K562 (cell line): ENCODE measurements around the gene MUC22. TPM values are rescaled to one million over a fixed set of nuclear protein-coding genes. Genes with fewer than 3 reads are reported as not detected.

ENCODE experiments used
- ATAC-seq: fragments of 200-7000 bp; cut with Tn5 transposase; 3 replicates; pipeline ENCODE4 v1.9.1; 2020; ENCODE audit warnings: moderate library complexity
- BruUV-seq: library from RNA; stranded (reverse); fragments of 400-500 nt; replicated peaks from 2 replicates; lab custom pipeline; 2021; lab: Mats Ljungman, UMichigan
- CTCF ChIA-PET: fragments of 300-600 bp; formaldehyde crosslinking; extraction: SDS; loops from one replicate; lab custom pipeline; 2021; ENCODE audit warnings: low intra/inter-chr PET ratio; lab: Yijun Ruan, JAX
- POLR2A ChIA-PET: fragments of 300-600, 350-650 bp; sonication (Branson Sonifier 250); formaldehyde crosslinking; extraction: SDS; loops from one replicate; lab custom pipeline; 2021; ENCODE audit warnings: antibody characterized with exemption, inconsistent platforms; lab: Yijun Ruan, JAX
- DNase-seq, 4 experiments: peaks; one replicate each; pipeline versions ENCODE4 v3.0.0 to v3.0.0-alpha.2; 2011 to 2018; ENCODE audit warnings: low spot score in 3 of 4, mixed read lengths in 3 of 4; ENCODE audit errors: extremely low read depth in 1 of 4
- FAIRE-seq: peaks from 2 replicates; lab custom pipeline; 2011; peaks lifted over from hg19 to GRCh38; lab: Jason Lieb, UNC
- H2AFZ ChIP-seq: 2 replicates; pipeline ENCODE4 v1.6.0; 2011; ENCODE audit warnings: low read depth, low read length, control low read depth, inconsistent platforms
- H3K27ac ChIP-seq: fragments of 200-600 bp; 3 replicates; pipeline ENCODE4 v1.8.0; 2011; ENCODE audit warnings: low read depth, mild to moderate bottlenecking, control low read depth, inconsistent platforms, low read length, moderate library complexity, mixed read lengths; ENCODE audit errors: extremely low read depth
- H3K27me3 ChIP-seq, 2 experiments: fragments of 300-600 bp in 1 of 2; 2 replicates in 1 of 2; 3 replicates in 1 of 2; pipeline versions ENCODE4 v1.6.0 to v1.8.0; 2011; ENCODE audit warnings: inconsistent platforms in 2 of 2, low read length in 2 of 2, mild to moderate bottlenecking in 1 of 2, mixed read lengths in 1 of 2, moderate library complexity in 1 of 2; ENCODE audit not compliant: control insufficient read depth in 2 of 2, insufficient read depth in 2 of 2
- H3K36me3 ChIP-seq: fragments of 300-600 bp; 3 replicates; pipeline ENCODE4 v1.8.0; 2011; ENCODE audit warnings: mild to moderate bottlenecking, low read length, inconsistent platforms; ENCODE audit not compliant: control insufficient read depth, insufficient read depth
- H3K4me1 ChIP-seq, 2 experiments: fragments of 200-600 bp in 1 of 2; replicated peaks in 1 of 2; 2 replicates in 1 of 2; 3 replicates in 1 of 2; pipeline versions ENCODE4 v1.5.1 to v1.8.0; 2011; ENCODE audit warnings: inconsistent platforms in 2 of 2, low read length in 2 of 2, mild to moderate bottlenecking in 1 of 2, mixed read lengths in 1 of 2, moderate library complexity in 1 of 2; ENCODE audit not compliant: control insufficient read depth in 2 of 2, insufficient read depth in 2 of 2
- H3K4me2 ChIP-seq: 2 replicates; pipeline ENCODE4 v1.6.1; 2011; ENCODE audit warnings: low read length, control low read depth, inconsistent platforms, mixed read lengths; ENCODE audit not compliant: insufficient read depth
- H3K4me3 ChIP-seq: fragments of 200-600 bp; sonication (generic), shearing (Covaris generic); 2 replicates; pipeline ENCODE4 v1.5.1; 2016; ENCODE audit warnings: control low read depth, inconsistent platforms
- H3K79me2 ChIP-seq: fragments of 200-600 bp; 3 replicates; pipeline ENCODE4 v1.8.0; 2011; ENCODE audit warnings: low read length, inconsistent platforms; ENCODE audit not compliant: control insufficient read depth, insufficient read depth
- H3K9ac ChIP-seq, 2 experiments: 2 replicates each; pipeline versions ENCODE4 v1.6.0 to v1.6.1; 2011; ENCODE audit warnings: low read depth in 2 of 2, low read length in 2 of 2, control low read depth in 1 of 2, inconsistent platforms in 1 of 2, mild to moderate bottlenecking in 1 of 2, mixed read lengths in 1 of 2; ENCODE audit not compliant: insufficient read depth in 1 of 2
- H3K9me1 ChIP-seq: one replicate; pipeline ENCODE4 v1.6.0; 2011; ENCODE audit warnings: inconsistent platforms, mild to moderate bottlenecking, low read length, moderate library complexity; ENCODE audit not compliant: control insufficient read depth, insufficient read depth
- H3K9me3 ChIP-seq: replicated peaks from 2 replicates; pipeline ENCODE4 v1.5.1; 2011; ENCODE audit warnings: low read depth, low read length, inconsistent platforms; ENCODE audit not compliant: control insufficient read depth, insufficient read depth
- H4K20me1 ChIP-seq: replicated peaks from 2 replicates; pipeline ENCODE4 v1.6.1; 2011; ENCODE audit warnings: low read length, inconsistent platforms, mixed read lengths; ENCODE audit not compliant: control insufficient read depth, insufficient read depth
- JUN ChIP-seq, 2 experiments: sonication (generic) in 1 of 2; formaldehyde crosslinking in 1 of 2; IDR thresholded peaks; 2 replicates each; pipeline versions ENCODE4 v1.6.1 to v1.8.0; 2012 to 2022; ENCODE audit warnings: borderline replicate concordance in 2 of 2, mild to moderate bottlenecking in 2 of 2, improper control_type of control experiment in 1 of 2, low read depth in 1 of 2, low read length in 1 of 2, missing genetic modification reagents in 1 of 2
- SPI1 ChIP-seq: IDR thresholded peaks from 2 replicates; pipeline ENCODE4 v1.6.1; 2011; ENCODE audit warnings: low read depth, low read length, control low read depth, borderline replicate concordance
- ZNF639 ChIP-seq, 2 experiments: fragments of 200-800 bp in 1 of 2; sonication (Bioruptor generic) in 1 of 2; sonication (generic) in 1 of 2; formaldehyde crosslinking in 1 of 2; IDR thresholded peaks in 1 of 2; conservative IDR thresholded peaks in 1 of 2; 2 replicates each; pipeline versions ENCODE4 v1.5.0 to v1.6.1; 2016 to 2020; ENCODE audit warnings: missing compliant biosample characterization in 1 of 2, missing genetic modification characterization in 1 of 2, missing genetic modification reagents in 1 of 2
- WGBS: fragments of 100-300 bp; shearing (Covaris generic); methylation state at CpG from one replicate; pipeline ENCODE4 v1.1.6; 2016; ENCODE audit warnings: low coverage, mixed read lengths; ENCODE audit not compliant: insufficient coverage; ENCODE audit errors: missing lambda C conversion rate; 5-methylcytosine and 5-hydroxymethylcytosine counted together
- in situ Hi-C: fragments of 300-500 bp; cut with MboI; formaldehyde crosslinking; loops from 4 replicates; pipeline ENCODE4 v1.15.0; 2018; ENCODE audit warnings: inconsistent platforms, mixed read lengths
- intact Hi-C: fragments of 100-400 bp; cut with micrococcal nuclease; formaldehyde crosslinking; loops from 2 replicates; pipeline ENCODE4 v1.14.2; 2022
- polyA plus RNA-seq, 8 experiments: library from polyadenylated mRNA; depleted of rRNA in 4 of 8; stranded (reverse) in 5 of 8; unstranded in 3 of 8; fragments of >200 nt; fragmentation: Nextera tagmentation in 2 of 8; fragmentation: Illumina TruSeq in 1 of 8; extraction: Ambion mirVana in 2 of 8; extraction: Trizol in 1 of 8; gene quantifications; 2 replicates each; pipeline versions ENCODE4 v1.2.1 to v1.2.3, GENCODE V29; 2011 to 2014; ENCODE audit warnings: inconsistent platforms in 1 of 8, missing spikeins in 1 of 8
- total RNA-seq, 7 experiments: library from RNA; depleted of rRNA in 6 of 7; stranded (reverse); fragments of >200 nt in 6 of 7; fragmentation: Illumina TruSeq in 2 of 7; extraction: Trizol in 2 of 7; gene quantifications; 2 replicates each; pipeline versions ENCODE4 v1.2.1 to v1.2.3, GENCODE V29; 2011 to 2021; ENCODE audit warnings: low replicate concordance in 1 of 7

MUC22 gene
- total and polyA plus RNA-seq, 9 of the 15 experiments (the other 6 are each of a cell fraction or from before 2014, with no cell fraction given), result 0.01 to 0.03 TPM; not detected in 7

- no peak for TF ChIP-seq ZNF639 (CRISPR knock-in tag; conservative IDR thresholded peaks at IDR 0.05 in 1 of 2, IDR thresholded peaks at IDR 0.05 in 1 of 2)
These were observed 7.8 kb upstream of the MUC22 start (continued) for GRCh38 chr6:31002471-31002870.

- H3K79me2 ChIP-seq, result no peaks in the 10 kb centered on the region
- no TSS peak for BruUV-seq
- peaks cover 20 to 27% of the 10 kb centered on the region in 2 experiments for H3K27me3 ChIP-seq
- H3K4me3 ChIP-seq, result no peak overlapping the region
- WGBS, result 8% methylated on average over 4 of the region's 4 CpGs
- in situ Hi-C loops (no loop called here), intact Hi-C loops (no loop called here)
- no peak for ATAC-seq
- H3K27ac ChIP-seq, result no peak overlapping the region
- CTCF ChIA-PET, result no interaction called here
- no peaks in the 10 kb centered on the region for H3K36me3 ChIP-seq
- POLR2A ChIA-PET, result interaction anchor here (2.1 kb wide), 1 partner anchor 10 kb away, joined by 5 read pairs; no protein-coding TSS in a partner anchor
- FAIRE-seq, result no peak
- DNase-seq, result no peak
- TF ChIP-seq JUN (IDR thresholded peaks at IDR 0.05; ENCODE audit: borderline replicate concordance, low read depth, low read length), result no peak
- no peak for TF ChIP-seq JUN (CRISPR knock-in tag; IDR thresholded peaks at IDR 0.05; ENCODE audit: borderline replicate concordance)
- peak; percentile 82; the same call in 1 of the 2 replicates for TF ChIP-seq SPI1
- TF ChIP-seq, all 486 proteins: peak for 1
- H4K20me1 ChIP-seq, result no peaks in the 10 kb centered on the region
- peaks cover 0 to 3% of the 10 kb centered on the region in 2 experiments; a peak in 2 of 5 replicates for H3K4me1 ChIP-seq
- no peak overlapping the region for H3K9ac ChIP-seq
- H3K9me1 ChIP-seq, result no peaks in the 10 kb centered on the region
- H3K4me2 ChIP-seq, result no peak overlapping the region
- 0 out of 2 replicates have a peak overlapping the region, but pooled peaks have one; percentile 43 for H2AFZ ChIP-seq
- H3K9me3 ChIP-seq, result no peaks in the 10 kb centered on the region
These were observed 5.5 kb upstream of the MUC22 start for GRCh38 chr6:31004794-31005193.
